Fibroblast of the aortic adventitia (primary cell): ENCODE data around the gene ARPC2. TPM values are rescaled to one million over a fixed set of nuclear protein-coding genes. Genes with fewer than 3 reads are reported as not detected.

Experiments
- DNase-seq: peaks from one replicate; pipeline ENCODE4 v3.0.0-alpha.2; 2010; ENCODE audit warnings: low read depth
- H3K4me3 ChIP-seq: 2 replicates; pipeline ENCODE4 v1.5.1; 2011; ENCODE audit warnings: low read depth, mild to moderate bottlenecking, control low read depth, low read length, moderate library complexity
- total RNA-seq: library from RNA; depleted of rRNA; stranded (reverse); fragments of >200 nt; gene quantifications from 2 replicates; pipeline ENCODE4 v1.2.3, GENCODE V29; 2012; ENCODE audit warnings: low replicate concordance
- TF ChIP-seq, protein P1 (sequence below): IDR thresholded peaks from 2 replicates; pipeline ENCODE4 v1.5.1; 2011; ENCODE audit warnings: mild to moderate bottlenecking, low read length, control low read depth, inconsistent platforms; ENCODE audit not compliant: insufficient read depth

The ARPC2 gene
- total RNA-seq, 1 donor: 368 TPM

DNA sequence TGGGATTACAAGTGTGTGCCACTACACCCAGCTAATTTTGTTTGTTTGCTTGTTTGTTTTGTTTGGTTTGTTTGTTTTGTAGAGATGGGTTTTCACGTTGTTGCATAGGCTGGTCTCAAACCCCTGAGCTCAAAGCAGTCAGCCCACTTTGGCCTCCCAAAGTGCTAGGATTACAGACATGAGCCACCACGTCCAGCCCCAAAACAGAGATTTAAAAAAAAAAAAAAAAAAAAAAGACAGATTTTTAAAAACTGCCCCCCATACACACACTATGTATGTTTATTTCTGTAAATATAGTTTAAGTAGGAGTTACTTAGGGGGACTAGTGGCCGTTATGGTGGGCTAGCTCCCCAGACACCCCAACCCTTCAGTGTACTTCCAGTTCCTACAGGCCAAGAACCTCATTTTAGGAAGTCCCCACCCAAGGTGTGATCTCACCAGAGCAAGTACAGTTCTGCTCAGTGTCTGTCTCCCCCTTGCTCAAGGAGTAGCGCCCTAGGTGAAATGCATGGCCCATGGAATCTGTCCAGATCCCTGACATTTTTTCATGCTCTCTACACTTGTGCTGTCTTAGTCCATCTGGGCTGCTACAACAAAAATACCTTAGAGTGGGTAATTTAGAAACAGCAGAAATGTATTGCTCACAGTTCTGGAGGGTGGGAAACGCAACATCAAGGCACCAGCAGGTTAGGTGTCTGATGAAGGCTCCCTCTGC, 76.9 kb downstream of the ARPC2 start:
- no peak overlapping the region for H3K4me3 ChIP-seq
- DNase-seq: no peak
- TF ChIP-seq, protein P1, sequence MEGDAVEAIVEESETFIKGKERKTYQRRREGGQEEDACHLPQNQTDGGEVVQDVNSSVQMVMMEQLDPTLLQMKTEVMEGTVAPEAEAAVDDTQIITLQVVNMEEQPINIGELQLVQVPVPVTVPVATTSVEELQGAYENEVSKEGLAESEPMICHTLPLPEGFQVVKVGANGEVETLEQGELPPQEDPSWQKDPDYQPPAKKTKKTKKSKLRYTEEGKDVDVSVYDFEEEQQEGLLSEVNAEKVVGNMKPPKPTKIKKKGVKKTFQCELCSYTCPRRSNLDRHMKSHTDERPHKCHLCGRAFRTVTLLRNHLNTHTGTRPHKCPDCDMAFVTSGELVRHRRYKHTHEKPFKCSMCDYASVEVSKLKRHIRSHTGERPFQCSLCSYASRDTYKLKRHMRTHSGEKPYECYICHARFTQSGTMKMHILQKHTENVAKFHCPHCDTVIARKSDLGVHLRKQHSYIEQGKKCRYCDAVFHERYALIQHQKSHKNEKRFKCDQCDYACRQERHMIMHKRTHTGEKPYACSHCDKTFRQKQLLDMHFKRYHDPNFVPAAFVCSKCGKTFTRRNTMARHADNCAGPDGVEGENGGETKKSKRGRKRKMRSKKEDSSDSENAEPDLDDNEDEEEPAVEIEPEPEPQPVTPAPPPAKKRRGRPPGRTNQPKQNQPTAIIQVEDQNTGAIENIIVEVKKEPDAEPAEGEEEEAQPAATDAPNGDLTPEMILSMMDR: no peak

DNA sequence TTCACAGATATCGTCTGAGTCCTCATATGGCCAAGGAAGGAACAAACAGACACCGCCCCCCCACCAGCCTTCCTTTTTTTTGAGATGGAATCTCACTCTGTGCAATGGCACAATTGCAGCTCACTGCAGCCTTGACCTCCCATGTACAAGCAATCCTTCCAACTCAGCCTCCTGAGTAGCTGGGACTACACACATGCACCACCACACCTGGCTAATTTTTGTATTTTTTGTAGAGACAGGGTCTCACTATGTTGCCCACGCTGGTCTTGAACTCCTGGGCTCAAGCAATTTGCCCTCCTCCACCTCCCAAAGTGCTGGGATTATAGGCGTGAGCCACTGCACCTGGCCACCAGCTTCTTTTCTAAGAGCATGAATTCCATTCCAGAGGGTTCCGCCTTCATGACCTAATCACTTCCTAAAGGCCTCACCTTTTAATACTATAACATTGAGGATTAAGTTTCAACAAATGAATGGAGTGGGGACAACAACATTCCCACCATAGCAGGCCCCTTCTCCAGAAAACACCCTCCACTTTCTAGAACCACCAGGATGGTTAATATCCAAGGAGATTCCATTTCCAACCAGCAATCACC, 77.5 kb downstream of the ARPC2 start:
- H3K4me3 ChIP-seq: no peak overlapping the region
- no peak for DNase-seq
- TF ChIP-seq, protein P1: no peak

GRCh38 chr2:218295029-218295428, 78.0 kb downstream of the ARPC2 start:
- TF ChIP-seq, protein P1: no peak
- no peak overlapping the region for H3K4me3 ChIP-seq
- peak; percentile 49 for DNase-seq

- no peak overlapping the region for H3K4me3 ChIP-seq
- DNase-seq: no peak
- TF ChIP-seq, protein P1: no peak
These were observed 79.2 kb downstream of the ARPC2 start for GRCh38 chr2:218296200-218296599.

- DNase-seq: no peak
- TF ChIP-seq, protein P1: no peak
- no peak overlapping the region for H3K4me3 ChIP-seq
These were observed 79.9 kb downstream of the ARPC2 start for GRCh38 chr2:218296847-218297246.

- no peak overlapping the region for H3K4me3 ChIP-seq
- TF ChIP-seq, protein P1: no peak
- no peak for DNase-seq
These were observed 81.4 kb downstream of the ARPC2 start for GRCh38 chr2:218298314-218298875.

DNA sequence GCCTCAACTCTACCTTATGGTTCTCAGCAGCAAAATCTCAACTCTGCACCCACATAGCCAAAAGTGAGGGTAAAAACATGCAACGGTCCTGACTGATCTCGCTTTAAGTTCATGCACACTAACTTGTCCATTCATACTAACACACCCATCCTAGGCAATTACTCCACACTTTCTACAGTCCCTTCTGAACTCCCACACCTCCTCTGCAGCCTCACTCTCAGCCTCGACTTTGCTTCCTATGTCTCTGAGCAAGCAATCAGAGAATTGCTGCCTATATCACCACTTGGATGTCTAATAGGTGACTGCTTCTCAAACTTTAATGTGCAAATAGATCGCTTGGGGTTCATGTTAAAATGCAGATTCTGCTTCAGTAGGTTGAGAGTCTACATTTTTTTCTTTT, 83.2 kb downstream of the ARPC2 start:
- TF ChIP-seq, protein P1: no peak
- no peak overlapping the region for H3K4me3 ChIP-seq
- DNase-seq: no peak
